Measurements from ENCODE around the gene ZNF518A. TPM values are rescaled to one million over a fixed set of nuclear protein-coding genes. Genes with fewer than 3 reads are reported as not detected.

Gene ZNF518A
- total and polyA plus RNA-seq, 2 of the 8 experiments (the other 6 are each of a cell fraction or from before 2014, with no cell fraction given), result 6.6 to 34.8 TPM

GRCh38 chr10:96188421-96188820, 58.3 kb downstream of the ZNF518A start:
- Histone ChIP-seq H3K4me1 (replicated peaks in 1 of 4; ENCODE audit: control insufficient read depth in 3 of 4, insufficient read depth in 4 of 4, low read length in 3 of 4) (no peaks in the 10 kb centered on the region), H4K91ac (replicated peaks; ENCODE audit: insufficient read length, low read length) (no peak overlapping the region), H3K27me3 (replicated peaks in 1 of 4; ENCODE audit: control insufficient read depth in 3 of 4, extremely low read depth in 1 of 4, insufficient read depth in 3 of 4, low read length in 3 of 4) (no peaks in the 10 kb centered on the region), H2BK5ac (ENCODE audit: low read depth, low read length) (no peak overlapping the region), H3K27ac (ENCODE audit: low read depth, low read length) (no peak overlapping the region), H3K4me3 (ENCODE audit: extremely low read depth in 1 of 4, insufficient read depth in 2 of 4, low read depth in 3 of 4, low read length in 4 of 4) (no peak overlapping the region), H3K56ac (replicated peaks; ENCODE audit: insufficient read length, low read depth, low read length) (no peak overlapping the region), H2BK20ac (ENCODE audit: low read length) (no peak overlapping the region), H3K9ac (replicated peaks in 1 of 4; ENCODE audit: extremely low read depth in 1 of 4, low read depth in 3 of 4, low read length in 3 of 4) (no peak overlapping the region), H3K9me3 (ENCODE audit: insufficient read depth in 2 of 2, low read depth in 1 of 2, low read length in 1 of 2) (peaks cover 1 to 6% of the 10 kb centered on the region in 2 experiments; a peak in 2 of 4 replicates), H3K14ac (ENCODE audit: insufficient read length) (no peak overlapping the region), H3K18ac (ENCODE audit: extremely low read depth, low read length) (no peak overlapping the region), H3K36me3 (ENCODE audit: control insufficient read depth in 2 of 4, insufficient read depth in 4 of 4, low read length in 3 of 4) (no peaks in the 10 kb centered on the region), H3K79me1 (ENCODE audit: low read depth, low read length) (no peaks in the 10 kb centered on the region), H3K4me2 (ENCODE audit: insufficient read depth in 1 of 2, low read depth in 2 of 2, low read length in 2 of 2) (no peak overlapping the region), H2BK12ac (ENCODE audit: low read depth, low read length) (no peak overlapping the region), H4K5ac (ENCODE audit: insufficient read length, low read depth, low read length) (no peak overlapping the region), H3K79me2 (ENCODE audit: control insufficient read depth in 1 of 2, insufficient read depth in 2 of 2, low read length in 2 of 2) (no peaks in the 10 kb centered on the region), H3K23me2 (ENCODE audit: low read depth, low read length) (no peaks in the 10 kb centered on the region), H4K8ac (ENCODE audit: extremely low read depth, insufficient read depth, low read length) (no peak overlapping the region), H2BK120ac (replicated peaks; ENCODE audit: low read depth, low read length) (no peak overlapping the region), H2BK15ac (ENCODE audit: low read length) (no peak overlapping the region), H3K23ac (ENCODE audit: insufficient read length) (no peak overlapping the region), H2AK5ac (ENCODE audit: low read depth, low read length) (no peak overlapping the region), H4K20me1 (replicated peaks in 1 of 2; ENCODE audit: control insufficient read depth in 1 of 2, insufficient read depth in 2 of 2, low read length in 2 of 2) (no peaks in the 10 kb centered on the region), H2AFZ (ENCODE audit: low read length) (no peak overlapping the region), H3K4ac (replicated peaks; ENCODE audit: insufficient read length, low read depth, low read length) (no peak overlapping the region)
- POLR2A ChIA-PET (ENCODE audit: partially characterized antibody), result no interaction called here
- DNase-seq (ENCODE audit: low read depth in 1 of 2, low spot score in 2 of 2) (no peak), FAIRE-seq (no peak)
- CTCF ChIA-PET (ENCODE audit: partially characterized antibody), result interaction anchor here (0.6 to 0.7 kb wide), 2 partner anchors 19 to 828 kb away, joined by 3 read pairs; no protein-coding TSS in a partner anchor
- WGBS, 2 experiments (ENCODE audit: extremely low coverage in 1 of 2, insufficient coverage in 1 of 2, insufficient read length in 1 of 2, insufficient replicate concordance in 2 of 2, low coverage in 1 of 2, low lambda C conversion rate in 2 of 2, missing lambda C conversion rate in 1 of 2), result 88% methylated on average over 2 of the region's 2 CpGs; no CpG with 5 or more reads in 1 of the 2 experiments
- TF ChIP-seq POU5F1 (IDR thresholded peaks at IDR 0.05; ENCODE audit: low read depth, low read length), result no peak
- no peak for TF ChIP-seq ATF3 (IDR thresholded peaks at IDR 0.05; ENCODE audit: insufficient read depth, low read depth, low read length)
- TF ChIP-seq ZNF274 (IDR thresholded peaks at IDR 0.05; ENCODE audit: borderline replicate concordance, extremely low read depth, low read length), result no peak
- no peak for TF ChIP-seq RAD21 (IDR thresholded peaks at IDR 0.05 in 1 of 2, conservative IDR thresholded peaks at IDR 0.05 in 1 of 2; ENCODE audit: low read depth in 2 of 2, low read length in 2 of 2)
- no peak for TF ChIP-seq KDM1A (IDR thresholded peaks at IDR 0.05; ENCODE audit: borderline replicate concordance, low read length)
- TF ChIP-seq YY1 (IDR thresholded peaks at IDR 0.05; ENCODE audit: low read depth, low read length), result no peak
- no peak for TF ChIP-seq TEAD4 (IDR thresholded peaks at IDR 0.05; ENCODE audit: low read depth, low read length)
- no peak for TF ChIP-seq SP4 (IDR thresholded peaks at IDR 0.05; ENCODE audit: low read length)
- no peak for TF ChIP-seq JUND (IDR thresholded peaks at IDR 0.05; ENCODE audit: low read length)
- no peak for TF ChIP-seq SRF (IDR thresholded peaks at IDR 0.05; ENCODE audit: low read depth, low read length)
- no peak for TF ChIP-seq BACH1 (IDR thresholded peaks at IDR 0.05; ENCODE audit: low read length)
- TF ChIP-seq BRCA1 (IDR thresholded peaks at IDR 0.05; ENCODE audit: low read depth, low read length), result no peak
- no peak for TF ChIP-seq ASH2L (IDR thresholded peaks at IDR 0.05; ENCODE audit: low read length)
- TF ChIP-seq USF2 (IDR thresholded peaks at IDR 0.05; ENCODE audit: low read length), result no peak

Measured in H1 (cell line).